ENCODE measurements around the gene MCTP1. TPM values are rescaled to one million over a fixed set of nuclear protein-coding genes. Genes with fewer than 3 reads are reported as not detected.

Gene MCTP1
- total RNA-seq: 11.5 TPM
- long read RNA-seq, partial matches to known transcripts: 0 of 3 reads
- long read RNA-seq, other reads (novel, unspliced or antisense): 2 of 3 reads

- intact Hi-C loops (cut with DNase I): no loop called here
- DNase-seq (ENCODE audit: low spot score): no peak
Observed at GRCh38 chr5:95284572-95285408, at the start of gene MCTP1. Gene MCTP1, minus strand, starts transcription at chr5:95285094.

- intact Hi-C loops (cut with DNase I): no loop called here
- no peak for DNase-seq (ENCODE audit: low spot score)
Observed at GRCh38 chr5:95332158-95332557, 47.3 kb upstream of the MCTP1 start.

- intact Hi-C loops (cut with DNase I): no loop called here
- DNase-seq (ENCODE audit: low spot score): no peak
Observed at GRCh38 chr5:95331358-95331757, 46.5 kb upstream of the MCTP1 start.

GRCh38 chr5:95327211-95327610 lies 42.3 kb upstream of the MCTP1 start:
- intact Hi-C loops (cut with DNase I): no loop called here
- DNase-seq (ENCODE audit: low spot score): no peak

GRCh38 chr5:95317687-95318086 lies 32.8 kb upstream of the MCTP1 start:
- DNase-seq (ENCODE audit: low spot score): no peak
- intact Hi-C loops (cut with DNase I): no loop called here

GRCh38 chr5:95317085-95317484 lies 32.2 kb upstream of the MCTP1 start:
- intact Hi-C loops (cut with DNase I): no loop called here
- no peak for DNase-seq (ENCODE audit: low spot score)

- no peak for DNase-seq (ENCODE audit: low spot score)
- intact Hi-C loops (cut with DNase I): no loop called here
Observed at GRCh38 chr5:95304711-95305110, 19.8 kb upstream of the MCTP1 start.

GRCh38 chr5:95298651-95299050 lies 13.8 kb upstream of the MCTP1 start:
- DNase-seq (ENCODE audit: low spot score): no peak
- intact Hi-C loops (cut with DNase I): no loop called here

- intact Hi-C loops (cut with DNase I): no loop called here
- no peak for DNase-seq (ENCODE audit: low spot score)
Observed at GRCh38 chr5:95296291-95296690, 11.4 kb upstream of the MCTP1 start.

GRCh38 chr5:95285409-95285755 lies 488 bp upstream of the MCTP1 start:
- intact Hi-C loops (cut with DNase I): no loop called here
- no peak for DNase-seq (ENCODE audit: low spot score)

GRCh38 chr5:95283761-95284571 lies 928 bp downstream of the MCTP1 start:
- DNase-seq (ENCODE audit: low spot score): no peak
- intact Hi-C loops (cut with DNase I): no loop called here

GRCh38 chr5:95283022-95283615 lies 1.8 kb downstream of the MCTP1 start:
- intact Hi-C loops (cut with DNase I): no loop called here
- no peak for DNase-seq (ENCODE audit: low spot score)

- intact Hi-C loops (cut with DNase I): no loop called here
- no peak for DNase-seq (ENCODE audit: low spot score)
Observed at GRCh38 chr5:95281226-95281625, 3.7 kb downstream of the MCTP1 start.

- DNase-seq (ENCODE audit: low spot score): no peak
- intact Hi-C loops (cut with DNase I): no loop called here
Observed at GRCh38 chr5:95280401-95281095, 4.3 kb downstream of the MCTP1 start.

GRCh38 chr5:95274011-95274410 lies 10.9 kb downstream of the MCTP1 start:
- intact Hi-C loops (cut with DNase I): no loop called here
- no peak for DNase-seq (ENCODE audit: low spot score)

GRCh38 chr5:95272316-95272929 lies 12.5 kb downstream of the MCTP1 start:
- intact Hi-C loops (cut with DNase I): no loop called here

GRCh38 chr5:95262933-95263660 lies 21.8 kb downstream of the MCTP1 start:
- no peak for DNase-seq (ENCODE audit: low spot score)
- intact Hi-C loops (cut with DNase I): loop anchor here (5.0 kb wide), 1 partner anchor 296 kb away; no protein-coding TSS in a partner anchor

More at GRCh38 chr5:95272316-95272929, 12.5 kb downstream of the MCTP1 start:
- no peak for DNase-seq (ENCODE audit: low spot score)

GRCh38 chr5:95261437-95262175 lies 23.3 kb downstream of the MCTP1 start:
- intact Hi-C loops (cut with DNase I): loop anchor here (5.0 kb wide), 1 partner anchor 294 kb away; no protein-coding TSS in a partner anchor
- DNase-seq (ENCODE audit: low spot score): no peak

Data from cardiac septum (tissue), 1 donor.